ENCODE results near the gene SLC6A16.

- no peak for TF ChIP-seq CTCF (IDR thresholded peaks at IDR 0.05; ENCODE audit: insufficient read depth, low read length)
- TF ChIP-seq GABPA (IDR thresholded peaks at IDR 0.05; ENCODE audit: low read depth), result no peak
Observed at GRCh38 chr19:49356382-49356781, 31.4 kb upstream of the SLC6A16 start.

Measured in HL-60 (cell line).